GM23248 (cell line): Measurements from ENCODE around the gene ASCL5. TPM values are rescaled to one million over a fixed set of nuclear protein-coding genes. Genes with fewer than 3 reads are reported as not detected.

Experiments used
- DNase-seq: peaks from one replicate; pipeline ENCODE4 v3.0.0-alpha.2; 2015
- H2AFZ ChIP-seq: fragments of 200-600 bp; sonication (generic); 2 replicates; pipeline ENCODE4 v1.6.1; 2016; ENCODE audit warnings: antibody characterized with exemption
- H3F3A ChIP-seq: fragments of 200-600 bp; sonication (generic); 2 replicates; pipeline ENCODE4 v1.6.1; 2016; ENCODE audit warnings: mild to moderate bottlenecking, antibody characterized with exemption, mixed run types; ENCODE audit not compliant: insufficient read depth
- H3K27ac ChIP-seq: fragments of 200-600 bp; sonication (generic); 2 replicates; pipeline ENCODE4 v1.5.1; 2016; ENCODE audit warnings: mild to moderate bottlenecking
- H3K27me3 ChIP-seq: fragments of 200-600 bp; sonication (generic); replicated peaks from 2 replicates; pipeline ENCODE4 v1.6.1; 2016; ENCODE audit warnings: mild to moderate bottlenecking; ENCODE audit not compliant: insufficient read depth
- H3K36me3 ChIP-seq: fragments of 200-600 bp; sonication (generic); 2 replicates; pipeline ENCODE4 v1.6.1; 2016; ENCODE audit warnings: low read depth, mild to moderate bottlenecking
- H3K4me1 ChIP-seq: fragments of 200-600 bp; sonication (generic); 2 replicates; pipeline ENCODE4 v1.6.1; 2016; ENCODE audit warnings: mild to moderate bottlenecking; ENCODE audit not compliant: insufficient read depth
- H3K4me2 ChIP-seq: fragments of 200-600 bp; sonication (generic); one replicate; pipeline ENCODE4 v1.6.1; 2016; ENCODE audit warnings: mild to moderate bottlenecking; ENCODE audit not compliant: unreplicated experiment
- H3K4me3 ChIP-seq: fragments of 200-600 bp; sonication (generic); 2 replicates; pipeline ENCODE4 v1.5.1; 2016; ENCODE audit warnings: mild to moderate bottlenecking
- H3K79me2 ChIP-seq: fragments of 200-600 bp; sonication (generic); 2 replicates; pipeline ENCODE4 v1.6.1; 2016; ENCODE audit warnings: mild to moderate bottlenecking; ENCODE audit not compliant: insufficient read depth
- H3K9ac ChIP-seq: fragments of 200-600 bp; sonication (generic); 2 replicates; pipeline ENCODE4 v1.6.1; 2016; ENCODE audit warnings: mild to moderate bottlenecking
- H3K9me2 ChIP-seq: fragments of 200-600 bp; sonication (generic); 2 replicates; pipeline ENCODE4 v1.6.1; 2016; ENCODE audit warnings: mixed run types, mild to moderate bottlenecking, moderate library complexity; ENCODE audit not compliant: insufficient read depth
- H3K9me3 ChIP-seq: fragments of 200-600 bp; sonication (generic); one replicate; pipeline ENCODE4 v1.6.1; 2017; ENCODE audit warnings: low read depth
- H4K20me1 ChIP-seq: fragments of 200-600 bp; sonication (generic); 2 replicates; pipeline ENCODE4 v1.6.0; 2016; ENCODE audit not compliant: insufficient read depth
- EZH2 ChIP-seq: fragments of 200-600 bp; sonication (generic); IDR thresholded peaks from 2 replicates; pipeline ENCODE4 v1.6.1; 2018; ENCODE audit warnings: antibody characterized with exemption, mild to moderate bottlenecking; ENCODE audit not compliant: insufficient read depth, poor library complexity, severe bottlenecking
- EZH2phosphoT487 ChIP-seq: fragments of 200-600 bp; sonication (generic); IDR thresholded peaks from 2 replicates; pipeline ENCODE4 v1.6.1; 2018; ENCODE audit warnings: antibody characterized with exemption, moderate library complexity, mild to moderate bottlenecking, low read depth; ENCODE audit not compliant: insufficient read depth
- WGBS, 2 experiments: methylation state at CpG; one replicate each; pipeline ENCODE4 v1.1.6; 2015 to 2017; ENCODE audit warnings: low lambda C conversion rate in 2 of 2, low coverage in 1 of 2; ENCODE audit errors: missing lambda C conversion rate in 2 of 2; 5-methylcytosine and 5-hydroxymethylcytosine counted together
- in situ Hi-C: fragments of 300-500 bp; cut with MboI; formaldehyde crosslinking; loops from 2 replicates; pipeline ENCODE4 v1.15.0; 2020
- polyA plus RNA-seq: library from polyadenylated mRNA; unstranded; fragments of >200 nt; fragmentation: Nextera tagmentation; extraction: Ambion mirVana; gene quantifications from 2 replicates; pipeline ENCODE4 v1.2.1, GENCODE V29; 2016
- total RNA-seq: library from RNA; depleted of rRNA; stranded (reverse); fragments of >200 nt; shearing (Covaris generic); gene quantifications from 2 replicates; pipeline ENCODE4 v1.2.3, GENCODE V29; 2014

ASCL5 gene
- total and polyA plus RNA-seq, 2 experiments from 2014 or later: not detected

GRCh38 chr1:201088901-201089525 is 38.0 kb downstream of the ASCL5 start:
- H3F3A ChIP-seq: no peaks in the 10 kb centered on the region
- no peak overlapping the region for H3K27ac ChIP-seq
- WGBS, 2 experiments: 83% methylated on average over 19 of the region's 19 CpGs
- H3K4me1 ChIP-seq: no peaks in the 10 kb centered on the region
- no peak for DNase-seq
- in situ Hi-C loops: no loop called here
- no peaks in the 10 kb centered on the region for H4K20me1 ChIP-seq
- H3K79me2 ChIP-seq: no peaks in the 10 kb centered on the region
- TF ChIP-seq EZH2 (no peak), EZH2phosphoT487 (no peak)
- H3K4me2 ChIP-seq: no peak overlapping the region
- H3K27me3 ChIP-seq: peaks cover 35% of the 10 kb centered on the region
- H3K9me3 ChIP-seq: no peaks in the 10 kb centered on the region
- H3K4me3 ChIP-seq: no peak overlapping the region
- H3K9me2 ChIP-seq: no peaks in the 10 kb centered on the region
- no peak overlapping the region for H3K9ac ChIP-seq
- H2AFZ ChIP-seq: no peak overlapping the region
- no peaks in the 10 kb centered on the region for H3K36me3 ChIP-seq

- Histone ChIP-seq H3K79me2 (no peaks in the 10 kb centered on the region), H3K4me1 (no peaks in the 10 kb centered on the region), H3K27me3 (peaks cover 29% of the 10 kb centered on the region), H4K20me1 (no peaks in the 10 kb centered on the region), H3F3A (no peaks in the 10 kb centered on the region), H3K9me2 (no peaks in the 10 kb centered on the region), H3K27ac (no peak overlapping the region), H3K4me2 (no peak overlapping the region), H3K36me3 (no peaks in the 10 kb centered on the region), H3K9me3 (no peaks in the 10 kb centered on the region), H2AFZ (no peak overlapping the region), H3K4me3 (no peak overlapping the region), H3K9ac (no peak overlapping the region)
- TF ChIP-seq EZH2phosphoT487: no peak
- TF ChIP-seq EZH2: no peak
- no peak for DNase-seq
- 42 to 47% methylated on average over 4 of the region's 4 CpGs for WGBS, 2 experiments
- in situ Hi-C loops: no loop called here
Measured at GRCh38 chr1:201088395-201088794, 38.6 kb downstream of the ASCL5 start.

DNA sequence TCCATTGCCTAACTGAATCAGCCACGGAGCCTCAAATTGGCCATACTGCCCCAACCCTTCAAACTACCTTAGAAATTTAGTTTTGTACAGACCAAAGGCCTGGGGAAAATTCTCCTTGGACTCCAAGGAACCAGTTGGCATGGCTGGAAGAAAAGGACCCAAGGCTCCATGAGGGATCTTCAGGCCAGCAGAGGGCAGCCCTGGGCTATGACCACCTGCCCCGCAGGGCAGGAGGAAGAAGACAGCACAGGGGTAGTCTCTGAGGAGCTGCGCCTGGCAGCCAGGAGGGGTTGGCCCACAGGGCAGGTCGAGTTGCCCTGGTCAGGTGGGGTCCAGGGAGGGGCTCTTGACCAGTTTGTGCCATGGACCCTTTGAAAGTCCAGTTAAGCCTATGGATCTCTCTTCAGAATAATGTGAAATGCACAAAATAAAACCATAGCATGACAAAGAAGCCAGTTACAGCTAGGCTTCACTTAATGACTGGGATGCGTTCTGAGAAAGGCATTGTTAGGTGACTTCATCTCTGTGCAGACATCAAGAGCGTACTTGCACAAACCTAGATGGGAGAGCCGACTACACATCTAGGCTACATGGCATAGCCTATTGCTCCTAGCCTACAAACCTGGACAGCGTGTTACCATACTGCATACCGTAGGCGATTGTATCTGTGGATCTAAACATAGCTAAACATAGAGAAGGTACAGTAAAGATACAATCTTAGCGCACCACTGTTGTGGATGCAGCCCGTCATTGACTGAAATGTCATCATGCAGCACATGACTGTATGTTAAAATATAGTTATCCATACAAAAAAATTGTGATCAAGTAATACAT is 40.9 kb downstream of the ASCL5 start:
- Histone ChIP-seq H3F3A (no peaks in the 10 kb centered on the region), H3K79me2 (no peaks in the 10 kb centered on the region), H3K9me3 (no peaks in the 10 kb centered on the region), H3K4me2 (no peak overlapping the region), H3K9me2 (no peaks in the 10 kb centered on the region), H3K9ac (no peak overlapping the region), H2AFZ (no peak overlapping the region), H3K36me3 (no peaks in the 10 kb centered on the region), H3K27ac (no peak overlapping the region), H4K20me1 (no peaks in the 10 kb centered on the region), H3K4me3 (no peak overlapping the region), H3K4me1 (no peaks in the 10 kb centered on the region), H3K27me3 (peaks cover 22% of the 10 kb centered on the region)
- 71 to 72% methylated on average over 12 of the region's 12 CpGs for WGBS, 2 experiments
- TF ChIP-seq EZH2phosphoT487 (no peak), EZH2 (no peak)
- in situ Hi-C loops: no loop called here
- peak; percentile 73 for DNase-seq

DNA sequence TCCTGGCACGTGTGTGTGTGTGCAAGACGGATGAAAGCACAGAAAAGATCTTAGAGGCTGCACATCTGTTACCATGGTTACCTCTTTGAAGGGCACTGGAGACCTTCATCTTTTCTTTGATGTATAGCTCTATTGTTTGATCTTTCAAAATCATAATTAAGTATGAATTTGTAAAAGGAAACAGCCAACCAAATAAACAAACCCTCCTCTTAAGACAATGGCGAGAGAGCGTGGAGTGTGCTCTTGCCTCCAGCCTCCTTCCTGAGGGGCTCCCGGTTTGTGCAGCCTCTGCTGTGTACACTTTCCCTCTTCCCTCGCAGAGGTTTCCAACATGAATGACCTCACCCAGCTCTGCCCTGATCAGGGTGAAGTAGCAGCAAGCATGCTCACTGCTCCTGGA is 42.7 kb downstream of the ASCL5 start:
- no peak for TF ChIP-seq EZH2
- TF ChIP-seq EZH2phosphoT487: no peak
- Histone ChIP-seq H3K27me3 (peaks cover 18% of the 10 kb centered on the region), H3K9me2 (no peaks in the 10 kb centered on the region), H3K4me3 (no peak overlapping the region), H3K79me2 (no peaks in the 10 kb centered on the region), H4K20me1 (no peaks in the 10 kb centered on the region), H3K9ac (no peak overlapping the region), H2AFZ (no peak overlapping the region), H3K4me2 (no peak overlapping the region), H3F3A (no peaks in the 10 kb centered on the region), H3K27ac (no peak overlapping the region), H3K9me3 (no peaks in the 10 kb centered on the region), H3K4me1 (no peaks in the 10 kb centered on the region), H3K36me3 (no peaks in the 10 kb centered on the region)
- in situ Hi-C loops: no loop called here
- no peak for DNase-seq
- WGBS, 2 experiments: 63 to 71% methylated on average over 6 of the region's 6 CpGs
